Measurements from ENCODE around the gene FCRL2.

The FCRL2 gene

GRCh38 chr1:157753611-157754010 is 23.3 kb downstream of the FCRL2 start:
- Histone ChIP-seq H3K9ac (ENCODE audit: low read depth, low read length, poor library complexity, severe bottlenecking) (no peak overlapping the region), H3K4me2 (ENCODE audit: low read depth, low read length, poor library complexity, severe bottlenecking) (no peak overlapping the region), H3K9me3 (ENCODE audit: insufficient read depth, low read depth, low read length) (no peaks in the 10 kb centered on the region), H3K4me1 (ENCODE audit: insufficient read depth, low read length, poor library complexity, severe bottlenecking) (peaks cover 9% of the 10 kb centered on the region), H3K4me3 (ENCODE audit: low read length, poor library complexity, severe bottlenecking) (no peak overlapping the region), H4K20me1 (ENCODE audit: insufficient read depth, low read length, poor library complexity, severe bottlenecking) (no peaks in the 10 kb centered on the region), H3K79me2 (ENCODE audit: insufficient read depth, low read length) (no peaks in the 10 kb centered on the region), H3F3A (ENCODE audit: low read depth) (no peaks in the 10 kb centered on the region), H3K9me2 (replicated peaks; ENCODE audit: low read depth, low read length) (no peaks in the 10 kb centered on the region), H2AFZ (ENCODE audit: low read length) (no peak overlapping the region), H3K36me3 (ENCODE audit: insufficient read depth, low read length) (no peaks in the 10 kb centered on the region), H3K27me3 (ENCODE audit: insufficient read depth, low read length, poor library complexity, severe bottlenecking) (no peaks in the 10 kb centered on the region)
- TF ChIP-seq CTCF (conservative IDR thresholded peaks at IDR 0.05; ENCODE audit: low read length): no peak
- TF ChIP-seq EZH2phosphoT487 (IDR thresholded peaks at IDR 0.05; ENCODE audit: borderline replicate concordance): no peak

- H3K27me3 ChIP-seq (ENCODE audit: insufficient read depth, low read length, poor library complexity, severe bottlenecking): no peaks in the 10 kb centered on the region
- H3K79me2 ChIP-seq (ENCODE audit: insufficient read depth, low read length): no peaks in the 10 kb centered on the region
- no peak overlapping the region for H3K4me2 ChIP-seq (ENCODE audit: low read depth, low read length, poor library complexity, severe bottlenecking)
- no peak overlapping the region for H2AFZ ChIP-seq (ENCODE audit: low read length)
- no peaks in the 10 kb centered on the region for H3K9me3 ChIP-seq (ENCODE audit: insufficient read depth, low read depth, low read length)
- no peak overlapping the region for H3K4me3 ChIP-seq (ENCODE audit: low read length, poor library complexity, severe bottlenecking)
- H3K9ac ChIP-seq (ENCODE audit: low read depth, low read length, poor library complexity, severe bottlenecking): no peak overlapping the region
- no peaks in the 10 kb centered on the region for H3K9me2 ChIP-seq (replicated peaks; ENCODE audit: low read depth, low read length)
- peaks cover 28% of the 10 kb centered on the region for H3K4me1 ChIP-seq (ENCODE audit: insufficient read depth, low read length, poor library complexity, severe bottlenecking)
- TF ChIP-seq CTCF (conservative IDR thresholded peaks at IDR 0.05; ENCODE audit: low read length) (peak; percentile 50), EZH2phosphoT487 (IDR thresholded peaks at IDR 0.05; ENCODE audit: borderline replicate concordance) (no peak)
- no peaks in the 10 kb centered on the region for H4K20me1 ChIP-seq (ENCODE audit: insufficient read depth, low read length, poor library complexity, severe bottlenecking)
- no peaks in the 10 kb centered on the region for H3K36me3 ChIP-seq (ENCODE audit: insufficient read depth, low read length)
- H3F3A ChIP-seq (ENCODE audit: low read depth): no peaks in the 10 kb centered on the region
These were observed 25.6 kb downstream of the FCRL2 start for GRCh38 chr1:157751283-157751682.

GRCh38 chr1:157748262-157748817 is 28.6 kb downstream of the FCRL2 start:
- H3K36me3 ChIP-seq (ENCODE audit: insufficient read depth, low read length): no peaks in the 10 kb centered on the region
- H3K27me3 ChIP-seq (ENCODE audit: insufficient read depth, low read length, poor library complexity, severe bottlenecking): no peaks in the 10 kb centered on the region
- H3K9ac ChIP-seq (ENCODE audit: low read depth, low read length, poor library complexity, severe bottlenecking): no peak overlapping the region
- TF ChIP-seq EZH2phosphoT487 (IDR thresholded peaks at IDR 0.05; ENCODE audit: borderline replicate concordance) (no peak), CTCF (conservative IDR thresholded peaks at IDR 0.05; ENCODE audit: low read length) (no peak)
- H3K9me2 ChIP-seq (replicated peaks; ENCODE audit: low read depth, low read length): no peaks in the 10 kb centered on the region
- H3K9me3 ChIP-seq (ENCODE audit: insufficient read depth, low read depth, low read length): no peaks in the 10 kb centered on the region
- H2AFZ ChIP-seq (ENCODE audit: low read length): 0 out of 2 replicates have a peak overlapping the region, but pooled peaks have one; percentile 9
- H3K79me2 ChIP-seq (ENCODE audit: insufficient read depth, low read length): no peaks in the 10 kb centered on the region
- H3F3A ChIP-seq (ENCODE audit: low read depth): no peaks in the 10 kb centered on the region
- no peak overlapping the region for H3K4me3 ChIP-seq (ENCODE audit: low read length, poor library complexity, severe bottlenecking)
- no peaks in the 10 kb centered on the region for H4K20me1 ChIP-seq (ENCODE audit: insufficient read depth, low read length, poor library complexity, severe bottlenecking)
- peaks cover 28% of the 10 kb centered on the region for H3K4me1 ChIP-seq (ENCODE audit: insufficient read depth, low read length, poor library complexity, severe bottlenecking)
- peak overlapping the region; percentile 8 for H3K4me2 ChIP-seq (ENCODE audit: low read depth, low read length, poor library complexity, severe bottlenecking)

Measured in Loucy (cell line).